ENCODE results near the gene SHISA9.

Gene SHISA9

DNA sequence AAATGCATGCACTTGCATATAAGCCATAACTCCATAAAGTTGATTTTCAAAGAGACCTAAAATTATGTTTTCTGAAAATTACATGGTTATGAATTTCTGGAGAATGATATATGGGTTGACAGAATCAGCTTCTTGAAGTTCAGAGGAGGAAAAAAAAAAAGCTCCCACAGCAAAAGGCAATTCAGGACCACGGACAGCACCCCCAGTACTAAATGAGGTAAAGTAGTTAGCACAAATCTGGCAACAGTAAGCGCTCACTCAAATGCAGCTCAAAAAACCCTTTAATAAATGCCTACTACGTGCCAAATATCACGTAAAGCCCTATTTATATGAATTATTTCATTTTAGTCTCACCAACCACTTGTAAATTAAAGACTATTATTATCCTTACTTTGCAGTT lies 135.2 kb downstream of the SHISA9 start:
- no peak for DNase-seq

DNA sequence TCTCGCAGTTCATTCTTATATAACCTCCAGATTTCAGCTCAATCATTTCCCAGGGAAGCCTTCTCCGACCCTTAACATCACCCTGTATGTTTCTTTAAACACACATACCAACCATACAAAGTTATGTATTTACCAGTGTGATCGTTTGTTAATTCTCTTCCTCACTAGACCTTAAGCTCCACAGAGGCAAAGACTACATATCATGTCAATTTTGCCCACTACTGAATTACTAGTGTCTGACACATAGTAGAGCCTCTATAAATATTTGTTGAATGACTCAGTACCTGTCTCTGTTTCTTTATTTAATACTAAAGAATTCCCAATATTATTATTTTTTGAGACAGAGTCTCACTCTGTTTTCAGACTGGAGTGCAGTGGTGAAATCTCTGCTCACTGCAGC lies 137.2 kb downstream of the SHISA9 start:
- DNase-seq = no peak

DNA sequence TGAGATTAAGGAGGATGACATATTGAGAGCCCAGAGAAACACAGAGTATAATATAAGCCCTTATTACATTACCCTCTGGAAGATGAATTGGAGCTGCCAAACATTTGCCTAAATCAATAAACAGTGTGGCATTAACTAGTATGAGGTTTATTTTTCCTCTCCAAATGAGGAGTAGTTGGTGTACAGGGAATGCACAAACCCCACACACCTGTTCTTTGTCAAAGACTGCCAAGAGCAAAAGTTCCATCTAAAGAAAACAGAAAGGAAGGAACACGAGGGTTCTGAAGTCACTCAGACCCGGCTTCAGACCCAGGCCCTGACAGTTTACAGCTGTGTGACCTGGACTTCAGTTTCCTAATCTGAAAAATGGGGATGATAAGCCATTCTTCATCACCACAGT lies 138.1 kb downstream of the SHISA9 start:
- no peak for DNase-seq

DNA sequence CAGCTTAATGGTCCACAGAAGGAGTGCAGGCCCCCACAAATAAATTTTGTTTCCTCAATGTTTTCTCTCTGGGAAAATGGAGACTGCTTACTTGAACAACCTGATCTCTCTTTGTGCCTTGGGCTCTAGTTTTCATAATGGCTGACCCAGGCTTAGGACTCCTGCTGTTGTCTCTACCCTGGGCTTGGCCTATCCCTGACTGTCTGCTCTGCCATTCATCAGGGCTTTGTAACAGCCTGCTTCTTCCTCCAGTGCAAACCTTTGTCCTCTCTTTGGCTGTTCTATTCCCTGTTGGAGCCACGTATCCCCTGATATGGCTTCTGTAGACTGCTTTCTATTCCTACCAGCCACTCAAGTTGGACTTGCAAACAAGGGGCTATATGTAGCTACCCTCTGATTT lies 139.8 kb downstream of the SHISA9 start:
- DNase-seq = no peak

DNA sequence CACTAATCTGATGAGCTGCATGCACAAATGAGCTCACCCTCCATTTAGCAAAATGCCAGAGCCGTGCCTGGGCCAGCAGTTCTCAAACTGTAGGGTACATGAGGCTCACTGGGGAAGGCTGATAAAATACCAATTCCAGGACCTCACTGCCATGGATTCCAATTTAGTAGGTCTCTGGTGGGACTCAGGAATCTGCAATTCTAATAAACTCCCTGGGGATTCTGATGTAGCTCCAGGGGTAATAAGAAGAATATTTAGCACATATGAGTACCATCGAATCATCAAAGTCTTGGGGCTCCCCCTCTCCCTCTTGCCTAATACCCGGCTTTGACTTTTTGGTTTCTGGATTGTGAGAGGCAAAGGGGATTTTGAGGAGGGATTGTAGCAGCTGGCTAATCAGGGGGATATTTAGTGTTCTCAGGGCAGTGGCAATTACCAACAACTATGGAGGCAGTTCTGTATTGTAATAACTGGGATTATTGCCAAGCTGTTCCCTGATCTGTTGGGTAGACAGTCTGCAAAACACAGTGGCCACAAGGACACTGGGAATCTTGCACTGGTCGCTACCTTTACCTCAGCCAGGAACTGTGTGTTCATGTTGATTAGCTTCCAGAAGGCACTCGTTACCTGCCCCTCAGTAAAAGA lies 140.4 kb downstream of the SHISA9 start:
- no peak for DNase-seq

DNA sequence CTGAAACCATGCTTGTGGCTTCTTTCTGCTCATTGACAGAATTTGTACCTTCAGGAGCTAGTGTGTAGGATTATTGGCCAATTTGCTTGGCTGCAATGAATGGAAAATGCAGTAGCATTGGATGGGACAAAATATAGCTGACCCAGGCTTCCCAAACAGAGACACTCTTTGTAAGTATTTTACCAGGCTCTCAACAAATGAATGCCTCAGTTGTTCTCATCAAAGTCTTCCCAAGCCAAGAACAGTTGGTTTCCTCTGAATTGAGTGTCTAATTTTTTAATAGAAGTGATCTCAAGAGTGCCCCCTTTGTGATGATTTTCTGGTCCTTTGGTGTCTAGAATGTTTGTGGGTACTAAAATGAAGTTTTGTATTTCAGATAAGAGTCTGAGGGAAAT lies 140.9 kb downstream of the SHISA9 start:
- DNase-seq = no peak

DNA sequence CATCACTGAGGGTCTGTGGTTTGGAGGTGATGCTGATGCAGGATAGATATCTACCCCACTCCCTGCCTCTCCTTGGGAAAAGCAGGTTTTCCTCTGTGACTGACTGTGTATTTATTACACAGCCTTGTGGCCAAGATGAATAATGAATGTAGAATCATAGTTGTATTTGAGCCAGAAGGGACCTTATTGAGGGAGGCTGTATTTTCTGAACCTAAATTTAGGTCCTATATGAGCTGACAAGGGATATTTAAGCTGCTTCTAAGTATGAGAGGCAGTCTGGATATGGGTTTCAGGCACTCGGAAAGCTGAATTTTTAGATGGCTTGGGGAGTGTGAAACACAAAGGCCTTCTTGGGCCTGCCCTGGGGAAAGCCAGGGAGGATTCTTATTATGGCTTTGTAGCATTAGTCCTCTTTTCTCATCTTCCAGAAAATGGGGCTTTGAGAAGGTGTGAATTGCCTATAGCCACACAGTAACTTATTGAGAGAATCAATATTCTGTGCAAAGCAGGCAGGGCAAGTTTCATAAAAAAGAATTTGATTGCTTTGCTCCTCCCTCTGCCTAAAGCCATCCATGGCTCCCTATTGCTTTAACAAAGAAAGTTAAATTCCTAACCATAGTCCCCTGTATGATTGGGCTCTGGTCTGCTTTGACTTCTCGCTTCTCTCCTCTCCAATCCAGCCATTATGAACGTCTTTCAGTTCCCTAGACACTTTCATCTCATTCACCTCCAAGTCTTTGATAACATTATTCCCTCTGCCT lies 144.8 kb downstream of the SHISA9 start:
- no peak for DNase-seq

DNA sequence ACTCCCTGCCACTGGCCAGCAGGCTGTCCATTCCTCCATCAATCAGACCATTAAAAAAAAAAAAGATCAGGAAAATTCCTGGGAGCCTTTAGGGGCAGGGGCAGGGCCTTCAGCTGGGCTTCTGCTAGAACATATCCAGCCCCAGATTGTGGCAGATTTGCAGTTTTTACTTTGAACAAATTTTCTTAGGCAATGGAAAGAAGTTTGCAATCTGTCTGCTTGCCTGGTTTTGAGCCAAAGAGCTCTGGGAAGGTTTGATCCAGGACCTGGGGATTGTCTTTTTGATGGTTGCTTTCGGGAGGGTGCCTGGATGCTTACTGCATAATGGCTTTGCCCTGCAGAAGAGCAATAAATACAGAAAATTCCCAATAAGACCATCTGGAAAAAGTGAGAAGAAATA lies 145.9 kb downstream of the SHISA9 start:
- no peak for DNase-seq

DNA sequence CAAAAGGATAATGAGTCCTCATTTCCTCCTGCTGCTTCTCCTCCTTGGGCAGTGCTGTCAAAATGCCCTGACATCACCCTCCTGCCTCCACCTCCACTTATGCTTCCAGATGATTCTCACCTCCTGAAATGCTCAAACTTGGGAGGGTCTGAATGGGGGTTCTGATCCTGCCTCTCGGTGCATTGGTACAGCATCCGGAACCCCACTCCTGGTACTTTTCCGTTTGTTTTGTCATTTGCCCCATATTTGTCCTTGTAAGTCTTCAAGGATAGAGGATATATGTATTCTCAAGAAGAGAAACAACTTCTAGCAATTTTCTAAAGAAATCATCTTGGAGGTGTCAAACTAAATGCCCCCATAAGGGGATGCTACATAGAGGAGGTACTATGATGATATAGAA lies 148.3 kb downstream of the SHISA9 start:
- no peak for DNase-seq

DNA sequence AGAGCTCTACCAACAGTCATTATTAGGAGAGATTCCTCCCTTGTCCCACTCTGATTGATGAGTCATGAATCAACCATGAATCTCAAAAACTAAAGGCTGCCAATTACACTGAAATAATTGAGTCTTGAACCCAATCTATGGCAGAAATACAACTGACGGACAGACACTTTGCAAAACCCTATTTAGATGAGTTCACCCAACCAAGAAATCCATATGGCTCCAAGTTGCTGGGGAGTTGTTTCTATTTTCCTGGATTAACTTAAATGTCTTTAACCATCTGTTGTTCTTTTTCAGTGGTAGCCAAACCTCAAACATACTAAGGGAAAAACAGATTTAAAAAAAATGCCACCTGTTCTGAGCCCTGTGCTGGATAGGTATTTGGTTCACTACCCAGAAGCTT lies 151.0 kb downstream of the SHISA9 start:
- DNase-seq = no peak

DNA sequence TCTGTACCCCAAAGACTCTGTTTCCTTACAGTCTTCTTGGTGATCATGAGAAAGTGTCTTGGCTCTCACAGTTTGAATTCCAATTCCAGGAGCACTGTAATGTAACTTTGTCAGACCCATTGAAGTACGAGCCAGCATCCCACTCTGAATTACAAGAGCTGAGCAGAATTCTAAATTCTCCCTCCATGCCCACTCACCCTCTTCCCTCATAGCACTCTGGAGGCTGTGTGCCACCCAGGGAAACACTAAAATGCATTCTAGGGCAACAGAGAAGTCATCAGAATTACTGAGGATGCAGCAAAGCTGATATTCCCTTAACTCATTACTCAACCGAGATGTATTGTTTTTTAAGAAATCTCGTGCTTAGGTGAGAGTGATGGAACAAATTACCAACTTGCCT lies 154.1 kb downstream of the SHISA9 start:
- no peak for DNase-seq

DNA sequence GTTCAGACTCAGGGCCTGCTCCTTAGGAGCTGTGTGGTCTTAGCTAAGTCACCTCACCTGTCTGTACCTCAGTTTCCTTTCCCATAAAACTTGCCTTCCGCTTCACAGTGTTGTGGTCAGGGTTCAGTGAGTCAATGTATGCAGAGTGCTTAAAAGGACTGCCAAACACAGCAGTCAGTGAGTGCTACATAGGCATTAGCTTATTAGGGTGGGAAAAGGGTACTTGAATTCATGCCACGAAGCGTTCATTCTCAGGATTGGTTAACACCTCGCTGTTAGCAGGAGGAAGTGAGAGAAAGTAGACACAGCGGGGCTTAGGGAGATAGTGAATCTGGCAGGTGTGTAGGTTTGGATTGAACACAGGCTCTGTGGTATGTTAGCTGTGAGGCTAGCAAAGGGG lies 155.2 kb downstream of the SHISA9 start:
- no peak for DNase-seq

DNA sequence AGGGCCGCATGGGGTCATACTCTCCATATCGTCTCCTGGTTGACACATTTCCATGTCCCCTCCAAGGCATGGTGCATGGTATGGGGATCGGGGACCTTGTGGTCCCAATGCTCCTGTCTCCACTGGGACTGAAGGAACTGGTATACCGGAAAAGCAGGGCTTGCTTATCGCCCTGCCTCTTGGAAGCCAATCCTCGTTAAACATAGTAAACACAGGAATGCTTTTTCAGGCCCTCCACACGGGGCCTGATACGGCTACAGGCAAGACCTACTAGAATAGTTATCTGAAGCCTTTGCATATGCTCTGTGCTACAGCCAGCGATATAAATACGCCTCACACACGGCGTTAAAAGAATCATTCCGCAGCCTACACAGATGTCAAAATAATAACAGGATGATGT lies 159.5 kb downstream of the SHISA9 start:
- DNase-seq = no peak

DNA sequence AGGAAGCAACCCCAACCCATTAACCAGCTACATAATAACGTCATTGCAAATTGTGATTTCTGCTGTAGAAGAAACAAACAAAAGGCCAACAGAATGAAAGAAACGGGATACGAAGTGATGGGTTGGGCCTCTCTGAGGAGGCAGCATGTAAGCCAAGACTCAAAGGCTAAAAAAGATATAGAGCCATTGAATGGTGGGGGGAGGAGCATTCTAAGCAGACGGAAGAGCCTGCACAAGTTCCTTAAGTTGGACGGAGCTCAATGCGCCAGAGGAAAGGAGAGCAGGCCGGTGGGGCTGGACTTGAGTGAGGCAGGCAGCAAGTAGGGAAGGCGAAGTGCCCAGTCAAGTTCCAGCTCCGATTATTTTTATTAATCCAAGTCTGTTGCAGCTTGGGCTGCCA lies 160.3 kb downstream of the SHISA9 start:
- DNase-seq = no peak

DNA sequence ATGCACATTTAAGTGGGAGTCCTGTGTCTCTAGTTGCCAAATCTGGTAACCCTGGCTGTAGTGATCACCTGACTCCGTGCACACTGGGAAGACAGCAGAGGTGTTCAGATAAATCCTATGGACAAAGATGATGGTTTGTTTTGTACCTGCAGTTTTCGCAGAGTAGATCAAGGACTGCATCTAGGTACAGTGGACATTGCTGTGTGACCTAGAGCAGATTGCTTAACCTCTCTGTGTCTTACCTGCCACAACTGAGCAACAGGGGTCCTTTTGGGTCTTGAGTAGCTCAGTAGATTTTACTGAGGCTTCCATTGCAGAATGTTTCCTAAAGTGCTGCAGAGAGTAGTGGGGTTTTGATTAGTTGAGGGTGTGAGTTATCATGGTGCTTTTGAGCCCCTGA lies 160.8 kb downstream of the SHISA9 start:
- DNase-seq = no peak

DNA sequence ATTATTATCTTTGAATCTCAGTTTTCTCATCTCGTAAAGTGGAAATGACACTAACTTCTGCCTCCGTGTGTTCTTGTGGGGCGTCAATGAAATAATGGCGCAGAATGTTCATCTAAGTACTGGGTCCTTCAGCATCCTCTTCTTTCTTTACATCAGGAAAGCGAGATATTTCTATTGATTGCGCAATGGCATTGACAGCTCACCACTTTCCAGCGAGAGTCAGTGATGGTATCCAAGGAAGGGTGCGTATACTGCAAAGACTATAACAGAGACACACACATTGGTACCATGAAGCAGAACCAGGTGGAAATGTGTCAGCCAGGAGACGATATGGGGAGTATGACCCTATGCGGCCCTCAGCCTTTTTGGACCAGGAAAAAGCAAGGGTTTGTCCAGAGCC lies 162.1 kb downstream of the SHISA9 start:
- DNase-seq = no peak

DNA sequence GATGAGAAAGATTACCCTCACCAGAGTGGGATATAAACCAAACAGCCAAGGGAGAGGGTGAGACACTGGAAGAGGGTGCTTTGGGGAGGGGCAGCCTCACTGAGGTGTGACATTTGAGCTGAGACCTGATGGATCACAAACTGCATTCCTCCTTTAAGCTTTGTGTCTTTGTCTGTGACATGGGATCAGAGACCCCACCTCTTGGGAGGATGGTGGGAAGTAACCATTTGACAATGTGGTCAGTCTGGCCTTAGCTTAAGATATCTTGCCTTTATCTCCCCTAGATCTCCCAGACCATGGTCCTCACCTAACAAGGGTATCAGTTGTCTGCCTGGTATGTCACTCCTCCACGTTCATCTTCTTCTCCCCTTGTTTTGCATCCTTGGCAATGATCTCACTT lies 163.4 kb downstream of the SHISA9 start:
- no peak for DNase-seq

DNA sequence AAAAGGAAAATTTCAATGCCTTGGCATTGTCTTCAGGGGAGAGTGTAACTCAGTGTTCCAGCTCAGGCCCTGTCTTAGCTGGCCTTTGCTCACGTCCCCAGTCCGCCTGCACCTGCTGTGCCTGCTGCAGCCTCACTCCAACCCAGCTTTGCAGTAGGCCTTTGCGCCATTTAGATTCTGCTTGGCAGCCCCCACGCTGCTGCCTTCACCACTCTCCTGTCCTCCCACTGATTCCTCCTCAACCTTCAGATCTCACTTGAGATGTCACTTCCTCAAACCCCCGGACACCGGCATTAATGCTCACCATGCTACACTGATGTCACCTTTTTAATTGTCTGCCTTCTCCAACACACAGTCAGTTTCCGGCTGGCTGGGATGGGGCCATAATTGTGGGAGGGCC lies 166.2 kb downstream of the SHISA9 start:
- no peak for DNase-seq

DNA sequence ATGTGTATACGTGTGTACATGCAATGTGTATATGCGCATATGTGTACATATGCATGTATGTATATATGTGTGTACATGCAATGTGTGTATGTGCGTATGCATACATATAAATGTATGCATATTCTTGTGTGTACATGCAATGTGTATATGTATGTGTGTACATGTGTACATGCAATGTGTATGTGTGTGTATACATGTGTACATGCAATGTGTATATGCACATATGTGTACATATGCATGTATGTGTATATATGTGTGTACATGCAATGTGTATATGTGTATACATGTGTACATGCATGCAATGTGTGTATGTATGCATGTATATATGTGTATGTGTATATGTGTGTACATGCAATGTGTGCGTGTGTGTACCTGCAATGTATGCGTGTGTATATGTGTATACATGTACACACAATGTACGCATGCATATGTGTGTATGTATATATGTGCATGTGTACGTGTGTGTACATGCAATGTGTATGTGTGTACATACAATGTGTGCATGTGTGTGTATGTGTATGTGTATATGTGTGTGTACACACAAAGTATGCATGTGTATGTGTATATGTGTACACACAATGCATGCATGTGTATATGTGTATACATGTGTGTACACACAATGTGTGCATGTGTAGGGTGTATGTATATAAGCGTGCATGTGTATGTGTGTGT lies 167.7 kb downstream of the SHISA9 start:
- DNase-seq = no peak

DNA sequence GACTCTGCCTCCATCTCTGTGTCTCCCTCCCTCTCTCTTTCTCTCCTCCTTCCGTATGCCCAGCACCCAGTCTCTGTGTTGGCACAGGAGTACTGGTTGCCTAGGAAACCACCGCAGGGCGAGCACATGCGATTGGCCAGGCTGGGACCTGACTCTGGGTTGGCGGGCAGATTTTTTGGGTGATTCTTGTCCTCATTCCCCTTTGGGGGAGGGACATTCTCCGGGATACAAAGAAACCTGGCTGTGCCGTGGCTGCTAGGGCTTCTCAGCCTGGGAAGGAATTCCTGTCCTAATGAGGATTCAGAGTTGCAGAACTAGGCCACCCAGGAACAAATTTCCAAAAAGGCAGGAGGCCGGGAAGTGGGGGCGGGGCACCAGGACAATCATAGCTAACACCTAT lies 168.9 kb downstream of the SHISA9 start:
- DNase-seq = peak; percentile 7 to 10

DNA sequence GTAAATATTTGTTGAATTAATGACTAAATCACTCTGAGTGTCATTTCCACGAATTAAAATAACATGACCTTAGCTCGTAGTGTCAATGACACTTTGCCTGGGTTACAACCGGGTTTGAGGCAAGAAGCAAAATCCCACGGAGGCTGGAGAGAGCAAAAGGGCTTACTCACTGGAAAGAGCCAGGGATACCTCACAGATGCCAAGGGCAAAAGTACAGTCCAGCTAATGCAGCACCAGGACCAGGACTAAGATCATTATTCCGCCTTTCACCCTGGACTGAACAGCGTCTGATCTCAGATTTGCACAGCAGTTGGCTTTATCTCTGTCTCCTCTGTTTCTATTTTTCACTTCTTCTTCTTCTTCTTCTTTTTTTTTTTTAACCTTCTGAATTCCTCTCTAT lies 175.5 kb downstream of the SHISA9 start:
- no peak for DNase-seq

DNA sequence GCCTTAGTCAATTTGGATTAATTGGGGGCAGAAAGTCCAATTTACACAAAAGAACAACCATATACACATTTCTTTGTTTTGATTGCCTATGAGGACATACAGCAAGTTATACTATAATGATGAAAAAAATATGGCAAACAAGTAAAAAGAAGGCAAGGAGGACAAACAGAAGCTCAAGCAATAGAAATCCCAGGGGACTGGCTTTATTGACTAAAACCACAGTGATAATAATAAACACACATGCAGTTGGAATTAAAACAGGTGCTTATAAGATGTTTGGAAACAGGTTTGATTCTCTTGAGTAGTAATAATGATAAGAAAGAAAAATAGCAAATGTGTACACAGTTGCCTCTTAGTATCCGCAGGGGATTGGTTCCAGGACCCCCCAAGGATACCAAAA lies 176.4 kb downstream of the SHISA9 start:
- no peak for DNase-seq

DNA sequence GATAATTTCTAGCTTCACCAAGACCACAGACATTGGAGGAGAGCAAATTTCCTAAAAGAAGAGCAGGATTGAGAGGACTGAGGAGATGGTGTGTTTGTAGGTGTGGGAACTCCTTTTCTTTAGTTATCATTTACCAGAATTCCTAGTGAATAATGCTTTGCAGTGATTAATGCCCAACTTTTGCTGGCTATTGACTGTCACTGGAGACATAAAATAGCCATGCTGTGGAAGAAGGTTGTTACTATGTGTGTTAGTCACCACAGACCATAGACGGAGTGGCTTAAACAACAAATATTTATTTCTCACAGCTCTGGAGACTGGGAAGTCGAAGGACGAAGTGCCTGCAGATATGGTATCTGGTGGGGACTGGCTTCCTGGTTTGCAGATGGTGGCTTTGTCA lies 179.1 kb downstream of the SHISA9 start:
- no peak for DNase-seq

DNA sequence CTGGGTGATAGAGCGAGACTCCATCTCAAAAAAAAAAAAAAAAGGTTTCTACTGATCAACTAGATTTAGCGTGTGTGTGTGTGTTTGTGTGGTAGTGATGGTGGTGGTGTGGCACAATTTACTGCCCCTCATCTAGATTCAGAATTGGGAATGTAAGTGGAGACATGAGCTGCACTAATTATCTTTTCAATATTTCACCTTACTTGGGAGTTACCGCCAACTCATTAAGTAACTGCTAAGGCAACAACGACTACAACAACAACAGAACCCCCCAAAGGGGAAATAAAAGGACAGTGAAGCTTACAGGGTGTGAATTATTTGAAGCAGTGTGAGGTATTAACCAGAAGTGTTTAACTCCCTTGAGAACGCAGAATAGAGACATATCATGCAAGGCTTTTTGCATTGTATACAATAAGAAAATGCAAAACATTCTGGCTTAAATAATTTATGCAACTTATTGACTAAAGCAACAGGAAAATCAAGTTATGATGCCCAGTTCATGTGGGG lies 180.5 kb downstream of the SHISA9 start:
- no peak for DNase-seq

Data from hippocampal formation (tissue), 2 donors.